ENCODE data around the gene CRISPLD2.

Gene CRISPLD2

DNA sequence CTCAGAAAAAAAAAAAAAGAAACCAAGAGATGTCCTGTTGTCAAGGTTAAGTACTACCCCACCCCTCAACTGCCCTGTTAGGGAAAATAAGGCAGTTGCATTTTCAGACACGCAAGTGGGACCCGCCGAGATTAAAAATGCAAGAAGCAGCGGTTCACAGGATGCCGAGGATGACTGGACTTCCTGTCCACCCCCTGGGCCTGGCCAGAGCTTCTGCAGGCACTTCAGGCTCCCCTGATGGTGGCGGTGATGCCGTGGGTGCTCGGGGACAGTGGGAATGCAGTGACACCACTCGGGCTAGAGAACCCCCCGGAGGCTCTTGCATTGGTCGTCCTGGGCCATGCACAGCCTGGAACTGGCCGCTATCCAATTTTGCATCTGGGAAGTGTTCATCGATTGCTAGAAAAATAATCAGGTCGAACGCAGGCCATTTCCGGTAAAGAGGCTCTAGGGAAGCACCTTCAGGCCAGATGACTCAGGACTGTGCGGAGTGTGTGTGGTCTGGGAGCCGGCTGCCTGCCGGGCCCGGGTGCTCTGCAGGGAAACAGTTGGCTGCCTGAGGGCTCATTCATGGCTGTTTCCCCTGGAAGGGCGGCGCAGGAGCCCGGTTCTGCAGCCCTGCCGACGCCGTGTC lies 13.4 kb upstream of the CRISPLD2 start:
- no peaks in the 10 kb centered on the region for H3K27me3 ChIP-seq (ENCODE audit: insufficient read depth, poor library complexity, severe bottlenecking)
- H3K4me3 ChIP-seq (replicated peaks; ENCODE audit: insufficient read depth, low read length): peak overlapping the region; percentile 21; the same call in 1 of the 2 replicates
- H3K27ac ChIP-seq (replicated peaks): peak overlapping the region; percentile 17
- peak; percentile 44 to 79 for DNase-seq (ENCODE audit: low read depth in 1 of 2, low spot score in 1 of 2)
- TF ChIP-seq, protein P1, sequence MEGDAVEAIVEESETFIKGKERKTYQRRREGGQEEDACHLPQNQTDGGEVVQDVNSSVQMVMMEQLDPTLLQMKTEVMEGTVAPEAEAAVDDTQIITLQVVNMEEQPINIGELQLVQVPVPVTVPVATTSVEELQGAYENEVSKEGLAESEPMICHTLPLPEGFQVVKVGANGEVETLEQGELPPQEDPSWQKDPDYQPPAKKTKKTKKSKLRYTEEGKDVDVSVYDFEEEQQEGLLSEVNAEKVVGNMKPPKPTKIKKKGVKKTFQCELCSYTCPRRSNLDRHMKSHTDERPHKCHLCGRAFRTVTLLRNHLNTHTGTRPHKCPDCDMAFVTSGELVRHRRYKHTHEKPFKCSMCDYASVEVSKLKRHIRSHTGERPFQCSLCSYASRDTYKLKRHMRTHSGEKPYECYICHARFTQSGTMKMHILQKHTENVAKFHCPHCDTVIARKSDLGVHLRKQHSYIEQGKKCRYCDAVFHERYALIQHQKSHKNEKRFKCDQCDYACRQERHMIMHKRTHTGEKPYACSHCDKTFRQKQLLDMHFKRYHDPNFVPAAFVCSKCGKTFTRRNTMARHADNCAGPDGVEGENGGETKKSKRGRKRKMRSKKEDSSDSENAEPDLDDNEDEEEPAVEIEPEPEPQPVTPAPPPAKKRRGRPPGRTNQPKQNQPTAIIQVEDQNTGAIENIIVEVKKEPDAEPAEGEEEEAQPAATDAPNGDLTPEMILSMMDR (IDR thresholded peaks at IDR 0.05; ENCODE audit: insufficient read depth, low read length): no peak
- TF ChIP-seq SPI1 (IDR thresholded peaks at IDR 0.05; ENCODE audit: borderline replicate concordance, low read depth) (peak; percentile 58; the same call in 1 of the 2 replicates), POLR2AphosphoS5 (IDR thresholded peaks at IDR 0.05; ENCODE audit: low read depth) (no peak)
- TF ChIP-seq, protein P2, sequence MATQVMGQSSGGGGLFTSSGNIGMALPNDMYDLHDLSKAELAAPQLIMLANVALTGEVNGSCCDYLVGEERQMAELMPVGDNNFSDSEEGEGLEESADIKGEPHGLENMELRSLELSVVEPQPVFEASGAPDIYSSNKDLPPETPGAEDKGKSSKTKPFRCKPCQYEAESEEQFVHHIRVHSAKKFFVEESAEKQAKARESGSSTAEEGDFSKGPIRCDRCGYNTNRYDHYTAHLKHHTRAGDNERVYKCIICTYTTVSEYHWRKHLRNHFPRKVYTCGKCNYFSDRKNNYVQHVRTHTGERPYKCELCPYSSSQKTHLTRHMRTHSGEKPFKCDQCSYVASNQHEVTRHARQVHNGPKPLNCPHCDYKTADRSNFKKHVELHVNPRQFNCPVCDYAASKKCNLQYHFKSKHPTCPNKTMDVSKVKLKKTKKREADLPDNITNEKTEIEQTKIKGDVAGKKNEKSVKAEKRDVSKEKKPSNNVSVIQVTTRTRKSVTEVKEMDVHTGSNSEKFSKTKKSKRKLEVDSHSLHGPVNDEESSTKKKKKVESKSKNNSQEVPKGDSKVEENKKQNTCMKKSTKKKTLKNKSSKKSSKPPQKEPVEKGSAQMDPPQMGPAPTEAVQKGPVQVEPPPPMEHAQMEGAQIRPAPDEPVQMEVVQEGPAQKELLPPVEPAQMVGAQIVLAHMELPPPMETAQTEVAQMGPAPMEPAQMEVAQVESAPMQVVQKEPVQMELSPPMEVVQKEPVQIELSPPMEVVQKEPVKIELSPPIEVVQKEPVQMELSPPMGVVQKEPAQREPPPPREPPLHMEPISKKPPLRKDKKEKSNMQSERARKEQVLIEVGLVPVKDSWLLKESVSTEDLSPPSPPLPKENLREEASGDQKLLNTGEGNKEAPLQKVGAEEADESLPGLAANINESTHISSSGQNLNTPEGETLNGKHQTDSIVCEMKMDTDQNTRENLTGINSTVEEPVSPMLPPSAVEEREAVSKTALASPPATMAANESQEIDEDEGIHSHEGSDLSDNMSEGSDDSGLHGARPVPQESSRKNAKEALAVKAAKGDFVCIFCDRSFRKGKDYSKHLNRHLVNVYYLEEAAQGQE (IDR thresholded peaks at IDR 0.05; ENCODE audit: insufficient replicate concordance, low read depth): no peak

DNA sequence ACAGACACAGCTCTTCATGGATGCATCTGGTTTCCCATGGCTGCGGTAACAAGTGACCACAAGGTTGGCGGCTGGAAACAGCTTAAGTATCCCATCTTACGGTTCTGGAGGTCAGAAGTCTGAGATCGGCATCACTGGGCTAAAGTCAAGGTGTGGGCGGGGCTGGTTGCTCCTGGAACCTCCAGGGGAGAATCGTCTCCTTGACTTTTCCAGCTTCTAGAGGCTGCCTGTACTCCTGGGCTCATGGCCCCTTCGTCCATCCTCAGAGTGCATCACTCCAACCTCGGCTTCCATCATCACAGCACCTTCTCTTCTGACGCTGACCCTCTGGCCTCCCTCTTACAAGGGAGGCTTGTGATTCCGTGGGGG lies 12.9 kb upstream of the CRISPLD2 start:
- Histone ChIP-seq H3K27me3 (ENCODE audit: insufficient read depth, poor library complexity, severe bottlenecking) (no peaks in the 10 kb centered on the region), H3K27ac (replicated peaks) (peak overlapping the region; percentile 17), H3K4me3 (replicated peaks; ENCODE audit: insufficient read depth, low read length) (no peak overlapping the region; the same call in 1 of the 2 replicates)
- no peak for TF ChIP-seq POLR2AphosphoS5 (IDR thresholded peaks at IDR 0.05; ENCODE audit: low read depth)
- no peak for TF ChIP-seq SPI1 (IDR thresholded peaks at IDR 0.05; ENCODE audit: borderline replicate concordance, low read depth)
- DNase-seq (ENCODE audit: low read depth in 1 of 2, low spot score in 1 of 2): no peak

DNA sequence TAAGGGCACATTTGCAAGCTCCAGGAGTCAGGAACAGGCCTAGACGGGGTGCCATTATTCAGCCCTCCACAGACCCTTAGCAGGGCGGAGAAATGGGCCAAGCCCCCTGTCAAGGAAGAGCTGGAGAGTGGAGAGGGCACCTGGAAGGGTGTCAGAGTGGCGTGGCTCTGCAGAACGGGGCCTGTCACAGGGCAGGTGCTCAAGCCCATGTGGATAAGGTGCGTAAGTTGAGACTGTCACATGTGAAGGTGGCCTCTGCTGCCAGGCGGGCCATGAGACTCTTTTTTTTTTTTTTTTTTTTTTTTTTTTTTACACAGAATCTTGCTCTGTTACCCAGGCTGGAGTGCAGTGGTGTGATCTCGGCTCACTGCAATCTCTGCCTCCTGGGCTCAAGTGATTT lies 12.0 kb upstream of the CRISPLD2 start:
- TF ChIP-seq, protein P2 (IDR thresholded peaks at IDR 0.05; ENCODE audit: insufficient replicate concordance, low read depth): no peak
- TF ChIP-seq POLR2AphosphoS5 (IDR thresholded peaks at IDR 0.05; ENCODE audit: low read depth): no peak
- no peak for TF ChIP-seq SPI1 (IDR thresholded peaks at IDR 0.05; ENCODE audit: borderline replicate concordance, low read depth)
- TF ChIP-seq GABPA (IDR thresholded peaks at IDR 0.05; ENCODE audit: low read depth): no peak
- TF ChIP-seq, protein P1 (IDR thresholded peaks at IDR 0.05; ENCODE audit: insufficient read depth, low read length): no peak
- Histone ChIP-seq H3K27ac (replicated peaks) (no peak overlapping the region), H3K4me3 (replicated peaks; ENCODE audit: insufficient read depth, low read length) (no peak overlapping the region), H3K27me3 (ENCODE audit: insufficient read depth, poor library complexity, severe bottlenecking) (no peaks in the 10 kb centered on the region)
- no peak for DNase-seq (ENCODE audit: low read depth in 1 of 2, low spot score in 1 of 2)

DNA sequence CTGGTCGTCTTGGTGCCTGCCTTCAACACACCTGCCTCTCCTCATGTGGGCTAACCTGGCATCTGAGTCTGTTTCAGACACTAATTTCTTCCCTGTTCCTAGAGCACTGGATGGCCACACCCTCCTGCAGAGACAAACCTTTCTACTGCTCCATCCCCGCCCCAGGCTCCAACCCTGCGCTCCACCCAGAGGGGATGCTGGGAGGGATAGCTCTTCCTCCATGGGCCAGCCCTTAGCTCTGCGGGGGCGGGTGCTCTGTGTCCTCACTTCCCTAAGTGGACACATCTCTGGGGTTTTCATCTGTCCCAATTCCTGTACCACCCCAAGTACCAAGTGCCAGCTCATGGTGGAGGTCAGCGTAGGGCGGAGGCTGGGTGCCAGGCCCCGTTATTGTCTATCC lies 11.0 kb upstream of the CRISPLD2 start:
- Histone ChIP-seq H3K27me3 (ENCODE audit: insufficient read depth, poor library complexity, severe bottlenecking) (no peaks in the 10 kb centered on the region), H3K27ac (replicated peaks) (no peak overlapping the region), H3K4me3 (replicated peaks; ENCODE audit: insufficient read depth, low read length) (no peak overlapping the region)
- DNase-seq (ENCODE audit: low read depth in 1 of 2, low spot score in 1 of 2): peak in 1 of 2 experiments; percentile 30
- TF ChIP-seq POLR2AphosphoS5 (IDR thresholded peaks at IDR 0.05; ENCODE audit: low read depth) (no peak), SPI1 (IDR thresholded peaks at IDR 0.05; ENCODE audit: borderline replicate concordance, low read depth) (no peak), GABPA (IDR thresholded peaks at IDR 0.05; ENCODE audit: low read depth) (no peak)
- TF ChIP-seq, protein P2 (IDR thresholded peaks at IDR 0.05; ENCODE audit: insufficient replicate concordance, low read depth): no peak
- TF ChIP-seq, protein P1 (IDR thresholded peaks at IDR 0.05; ENCODE audit: insufficient read depth, low read length): no peak

Measured in HL-60 (cell line).